Measurements from ENCODE around the gene CYTH4. TPM values are rescaled to one million over a fixed set of nuclear protein-coding genes. Genes with fewer than 3 reads are reported as not detected.

CYTH4 gene
- total and polyA plus RNA-seq, 2 of the 8 experiments (the other 6 are each of a cell fraction or from before 2014, with no cell fraction given) = 0.09 TPM; not detected in 1

GRCh38 chr22:37263966-37264887 lies 18.1 kb upstream of the CYTH4 start:
- Histone ChIP-seq H3K23ac (ENCODE audit: insufficient read length) (no peak overlapping the region), H2BK5ac (ENCODE audit: low read depth, low read length) (no peak overlapping the region), H4K20me1 (replicated peaks in 1 of 2; ENCODE audit: control insufficient read depth in 1 of 2, insufficient read depth in 2 of 2, low read length in 2 of 2) (no peaks in the 10 kb centered on the region), H4K8ac (ENCODE audit: extremely low read depth, insufficient read depth, low read length) (no peak overlapping the region), H3K9ac (replicated peaks in 1 of 4; ENCODE audit: extremely low read depth in 1 of 4, low read depth in 3 of 4, low read length in 3 of 4) (no peak overlapping the region), H3K4me1 (replicated peaks in 1 of 4; ENCODE audit: control insufficient read depth in 3 of 4, insufficient read depth in 4 of 4, low read length in 3 of 4) (peaks cover 0 to 7% (median 2%) of the 10 kb centered on the region in 4 experiments; a peak in 4 of 7 replicates), H3K36me3 (ENCODE audit: control insufficient read depth in 2 of 4, insufficient read depth in 4 of 4, low read length in 3 of 4) (no peaks in the 10 kb centered on the region), H2BK15ac (ENCODE audit: low read length) (no peak overlapping the region), H3K9me3 (ENCODE audit: insufficient read depth in 2 of 2, low read depth in 1 of 2, low read length in 1 of 2) (peaks cover 12% of the 10 kb centered on the region in 2 experiments), H3K56ac (replicated peaks; ENCODE audit: insufficient read length, low read depth, low read length) (no peak overlapping the region), H2BK12ac (ENCODE audit: low read depth, low read length) (no peak overlapping the region), H3K14ac (ENCODE audit: insufficient read length) (no peak overlapping the region), H4K5ac (ENCODE audit: insufficient read length, low read depth, low read length) (no peak overlapping the region), H3K18ac (ENCODE audit: extremely low read depth, low read length) (no peak overlapping the region), H4K91ac (replicated peaks; ENCODE audit: insufficient read length, low read length) (no peak overlapping the region), H2AK5ac (ENCODE audit: low read depth, low read length) (0 out of 2 replicates have a peak overlapping the region, but pooled peaks have one; percentile 32), H2BK120ac (replicated peaks; ENCODE audit: low read depth, low read length) (no peak overlapping the region), H3K4me3 (ENCODE audit: extremely low read depth in 1 of 4, insufficient read depth in 2 of 4, low read depth in 3 of 4, low read length in 4 of 4) (no peak overlapping the region), H2BK20ac (ENCODE audit: low read length) (no peak overlapping the region), H3K79me2 (ENCODE audit: control insufficient read depth in 1 of 2, insufficient read depth in 2 of 2, low read length in 2 of 2) (no peaks in the 10 kb centered on the region), H3K4me2 (ENCODE audit: insufficient read depth in 1 of 2, low read depth in 2 of 2, low read length in 2 of 2) (no peak overlapping the region), H3K23me2 (ENCODE audit: low read depth, low read length) (no peaks in the 10 kb centered on the region; the same call in 1 of the 2 replicates), H2AFZ (ENCODE audit: low read length) (no peak overlapping the region), H3K4ac (replicated peaks; ENCODE audit: insufficient read length, low read depth, low read length) (no peak overlapping the region), H3K27ac (ENCODE audit: low read depth, low read length) (no peak overlapping the region), H3K79me1 (ENCODE audit: low read depth, low read length) (no peaks in the 10 kb centered on the region), H3K27me3 (replicated peaks in 1 of 4; ENCODE audit: control insufficient read depth in 3 of 4, extremely low read depth in 1 of 4, insufficient read depth in 3 of 4, low read length in 3 of 4) (peaks cover 0 to 12% (median 7%) of the 10 kb centered on the region in 4 experiments; a peak in 2 of 7 replicates)
- DNase-seq (ENCODE audit: low read depth in 1 of 2, low spot score in 2 of 2) (no peak), FAIRE-seq (no peak)
- no peak for TF ChIP-seq TEAD4 (IDR thresholded peaks at IDR 0.05; ENCODE audit: low read depth, low read length)
- POLR2A ChIA-PET (ENCODE audit: partially characterized antibody) = no interaction called here
- 87% methylated on average over 10 of the region's 10 CpGs; no CpG with 5 or more reads in 1 of the 2 experiments for WGBS, 2 experiments (ENCODE audit: extremely low coverage in 1 of 2, insufficient coverage in 1 of 2, insufficient read length in 1 of 2, insufficient replicate concordance in 2 of 2, low coverage in 1 of 2, low lambda C conversion rate in 2 of 2, missing lambda C conversion rate in 1 of 2)
- CTCF ChIA-PET (ENCODE audit: partially characterized antibody) = interaction anchor here (1.2 to 1.6 kb wide), 5 partner anchors 27 to 140 kb away, joined by 3 to 6 read pairs (median 3); no protein-coding TSS in a partner anchor

All from H1 (cell line).